Chondrocyte (in vitro differentiated cells): ENCODE measurements around the gene CPO. TPM values are rescaled to one million over a fixed set of nuclear protein-coding genes. Genes with fewer than 3 reads are reported as not detected.

Experiments
- DNase-seq: peaks from one replicate; pipeline ENCODE4 v3.0.0; 2021; ENCODE audit warnings: mixed read lengths, low spot score
- H3K27ac Mint-ChIP-seq: one replicate; pipeline ENCODE4 v1.8.0; 2021; ENCODE audit warnings: mild to moderate bottlenecking, moderate library complexity, mixed read lengths; ENCODE audit not compliant: unreplicated experiment
- H3K27me3 Mint-ChIP-seq: 2 replicates; pipeline ENCODE4 v1.8.0; 2021; ENCODE audit warnings: low read depth, mixed read lengths
- H3K36me3 Mint-ChIP-seq: 2 replicates; pipeline ENCODE4 v1.8.0; 2021; ENCODE audit warnings: low read depth, mixed read lengths
- H3K4me1 Mint-ChIP-seq: 2 replicates; pipeline ENCODE4 v1.8.0; 2021; ENCODE audit warnings: low read depth, mild to moderate bottlenecking, mixed read lengths
- H3K4me3 Mint-ChIP-seq: one replicate; pipeline ENCODE4 v1.8.0; 2021; ENCODE audit warnings: mild to moderate bottlenecking, moderate library complexity, mixed read lengths; ENCODE audit not compliant: unreplicated experiment
- H3K9me3 Mint-ChIP-seq: 2 replicates; pipeline ENCODE4 v1.8.0; 2021; ENCODE audit warnings: low read depth, mixed read lengths
- CTCF ChIP-seq: fragments of 200-600 bp; sonication (generic); IDR thresholded peaks from 2 replicates; pipeline ENCODE4 v1.5.0; 2021; ENCODE audit warnings: antibody characterized with exemption, mild to moderate bottlenecking, moderate library complexity
- long read RNA-seq: library from polyadenylated mRNA; stranded (forward); transcript quantifications from one replicate; pipeline ENCODE4 v2.0.0, GENCODE V29; 2021
- total RNA-seq: library from RNA; stranded (reverse); gene quantifications from 3 replicates; pipeline ENCODE4 v1.2.1, GENCODE V29; 2021

Gene CPO
- 0.34 TPM in 1 of 3 replicates, not detected in the others for total RNA-seq
- long read RNA-seq = 0 reads

- TF ChIP-seq CTCF = no peak
- no peak within 1 kb of the TSS for H3K4me3 Mint-ChIP-seq
- peaks cover 3% of the 10 kb centered on the region for H3K9me3 Mint-ChIP-seq
- peaks cover 2% of the 10 kb centered on the region for H3K36me3 Mint-ChIP-seq
- DNase-seq = no peak
- no peak within 1 kb of the TSS for H3K27ac Mint-ChIP-seq
- peaks cover 3% of the 10 kb centered on the region for H3K27me3 Mint-ChIP-seq
- H3K4me1 Mint-ChIP-seq = no peaks in the 10 kb centered on the region
Observed at GRCh38 chr2:206939340-206939739, at the start of gene CPO. Gene CPO (plus strand): TSS chr2:206939518. CDS start chr2:206939600, 82 bp downstream.

- Mint-ChIP-seq H3K36me3 (peaks cover 3% of the 10 kb centered on the region), H3K4me3 (no peak overlapping the region), H3K4me1 (no peaks in the 10 kb centered on the region), H3K27me3 (no peaks in the 10 kb centered on the region), H3K9me3 (peaks cover 7% of the 10 kb centered on the region), H3K27ac (no peak overlapping the region)
- DNase-seq = no peak
- no peak for TF ChIP-seq CTCF
Observed at GRCh38 chr2:206890179-206890578, 49.1 kb upstream of the CPO start.

GRCh38 chr2:206890926-206891325 is 48.4 kb upstream of the CPO start:
- no peaks in the 10 kb centered on the region for H3K4me1 Mint-ChIP-seq
- peaks cover 5% of the 10 kb centered on the region for H3K36me3 Mint-ChIP-seq
- H3K27ac Mint-ChIP-seq = no peak overlapping the region
- H3K9me3 Mint-ChIP-seq = peaks cover 13% of the 10 kb centered on the region
- TF ChIP-seq CTCF = no peak
- no peaks in the 10 kb centered on the region for H3K27me3 Mint-ChIP-seq
- no peak overlapping the region for H3K4me3 Mint-ChIP-seq
- DNase-seq = no peak

GRCh38 chr2:206915121-206915520 is 24.2 kb upstream of the CPO start:
- DNase-seq = no peak
- Mint-ChIP-seq H3K9me3 (peaks cover 3% of the 10 kb centered on the region), H3K4me1 (peaks cover 5% of the 10 kb centered on the region), H3K27ac (no peak overlapping the region), H3K27me3 (peaks cover 4% of the 10 kb centered on the region), H3K4me3 (no peak overlapping the region), H3K36me3 (peaks cover 2% of the 10 kb centered on the region)
- TF ChIP-seq CTCF = no peak

- Mint-ChIP-seq H3K4me3 (no peak overlapping the region), H3K4me1 (peaks cover 5% of the 10 kb centered on the region), H3K9me3 (peaks cover 3% of the 10 kb centered on the region), H3K27me3 (peaks cover 4% of the 10 kb centered on the region), H3K36me3 (peaks cover 4% of the 10 kb centered on the region), H3K27ac (no peak overlapping the region)
- no peak for TF ChIP-seq CTCF
- no peak for DNase-seq
Observed at GRCh38 chr2:206918263-206918662, 21.1 kb upstream of the CPO start.
